AG04449 (cell line): Measurements from ENCODE around the gene GJD3.

Source experiments
- CTCF ChIA-PET: fragments of 350-600 bp; formaldehyde crosslinking; extraction: SDS; loops from one replicate; lab custom pipeline; 2021; ENCODE audit warnings: antibody characterized with exemption; lab: Yijun Ruan, JAX
- POLR2A ChIA-PET: fragments of 400-600, 350-600 bp; formaldehyde crosslinking; extraction: SDS; loops from one replicate; lab custom pipeline; 2020; ENCODE audit warnings: antibody characterized with exemption, inconsistent platforms; lab: Yijun Ruan, JAX
- DNase-seq: peaks from one replicate; pipeline ENCODE4 v3.0.0-alpha.2; 2010; ENCODE audit warnings: low read depth, low spot score
- H3K4me3 ChIP-seq: 2 replicates; pipeline ENCODE4 v1.5.1; 2011; ENCODE audit warnings: low read depth, mild to moderate bottlenecking, control low read depth, low read length
- TF ChIP-seq, protein P1 (sequence below): IDR thresholded peaks from one replicate; pipeline ENCODE4 v1.5.1; 2011; ENCODE audit warnings: mild to moderate bottlenecking, moderate library complexity, low read length, control low read depth, inconsistent platforms; ENCODE audit not compliant: insufficient read depth; ENCODE audit errors: missing control alignments

The GJD3 gene

DNA sequence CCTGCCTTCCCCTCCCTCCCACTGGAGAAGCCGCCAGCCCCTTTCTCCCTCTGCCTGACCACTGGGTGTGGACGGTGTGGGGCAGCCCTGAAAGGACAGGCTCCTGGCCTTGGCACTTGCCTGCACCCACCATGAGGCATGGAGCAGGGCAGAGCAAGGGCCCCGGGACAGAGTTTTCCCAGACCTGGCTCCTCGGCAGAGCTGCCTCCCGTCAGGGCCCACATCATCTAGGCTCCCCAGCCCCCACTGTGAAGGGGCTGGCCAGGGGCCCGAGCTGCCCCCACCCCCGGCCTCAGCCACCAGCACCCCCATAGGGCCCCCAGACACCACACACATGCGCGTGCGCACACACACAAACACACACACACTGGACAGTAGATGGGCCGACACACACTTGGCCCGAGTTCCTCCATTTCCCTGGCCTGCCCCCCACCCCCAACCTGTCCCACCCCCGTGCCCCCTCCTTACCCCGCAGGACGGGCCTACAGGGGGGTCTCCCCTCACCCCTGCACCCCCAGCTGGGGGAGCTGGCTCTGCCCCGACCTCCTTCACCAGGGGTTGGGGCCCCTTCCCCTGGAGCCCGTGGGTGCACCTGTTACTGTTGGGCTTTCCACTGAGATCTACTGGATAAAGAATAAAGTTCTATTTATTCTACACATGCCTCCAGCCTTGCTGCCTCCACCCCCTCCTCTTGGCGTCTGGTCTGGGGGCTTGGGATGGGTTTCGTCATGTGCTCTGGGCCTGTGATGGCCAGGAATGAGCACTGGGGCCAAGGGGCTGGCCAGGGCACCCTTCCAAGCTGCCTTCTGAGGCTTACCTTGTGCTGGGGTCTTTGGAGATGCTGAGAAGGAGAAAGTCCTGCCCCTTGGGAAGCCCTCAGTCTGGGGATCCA is 7.3 kb downstream of the GJD3 start:
- CTCF ChIA-PET, result interaction anchor here (0.7 to 23.6 kb wide), 16 partner anchors 9 to 1309 kb away, joined by 3 to 649 read pairs (median 12); partner anchors contain the start of genes RARA and TOP2A
- TF ChIP-seq, protein P1, sequence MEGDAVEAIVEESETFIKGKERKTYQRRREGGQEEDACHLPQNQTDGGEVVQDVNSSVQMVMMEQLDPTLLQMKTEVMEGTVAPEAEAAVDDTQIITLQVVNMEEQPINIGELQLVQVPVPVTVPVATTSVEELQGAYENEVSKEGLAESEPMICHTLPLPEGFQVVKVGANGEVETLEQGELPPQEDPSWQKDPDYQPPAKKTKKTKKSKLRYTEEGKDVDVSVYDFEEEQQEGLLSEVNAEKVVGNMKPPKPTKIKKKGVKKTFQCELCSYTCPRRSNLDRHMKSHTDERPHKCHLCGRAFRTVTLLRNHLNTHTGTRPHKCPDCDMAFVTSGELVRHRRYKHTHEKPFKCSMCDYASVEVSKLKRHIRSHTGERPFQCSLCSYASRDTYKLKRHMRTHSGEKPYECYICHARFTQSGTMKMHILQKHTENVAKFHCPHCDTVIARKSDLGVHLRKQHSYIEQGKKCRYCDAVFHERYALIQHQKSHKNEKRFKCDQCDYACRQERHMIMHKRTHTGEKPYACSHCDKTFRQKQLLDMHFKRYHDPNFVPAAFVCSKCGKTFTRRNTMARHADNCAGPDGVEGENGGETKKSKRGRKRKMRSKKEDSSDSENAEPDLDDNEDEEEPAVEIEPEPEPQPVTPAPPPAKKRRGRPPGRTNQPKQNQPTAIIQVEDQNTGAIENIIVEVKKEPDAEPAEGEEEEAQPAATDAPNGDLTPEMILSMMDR, result no peak

DNA sequence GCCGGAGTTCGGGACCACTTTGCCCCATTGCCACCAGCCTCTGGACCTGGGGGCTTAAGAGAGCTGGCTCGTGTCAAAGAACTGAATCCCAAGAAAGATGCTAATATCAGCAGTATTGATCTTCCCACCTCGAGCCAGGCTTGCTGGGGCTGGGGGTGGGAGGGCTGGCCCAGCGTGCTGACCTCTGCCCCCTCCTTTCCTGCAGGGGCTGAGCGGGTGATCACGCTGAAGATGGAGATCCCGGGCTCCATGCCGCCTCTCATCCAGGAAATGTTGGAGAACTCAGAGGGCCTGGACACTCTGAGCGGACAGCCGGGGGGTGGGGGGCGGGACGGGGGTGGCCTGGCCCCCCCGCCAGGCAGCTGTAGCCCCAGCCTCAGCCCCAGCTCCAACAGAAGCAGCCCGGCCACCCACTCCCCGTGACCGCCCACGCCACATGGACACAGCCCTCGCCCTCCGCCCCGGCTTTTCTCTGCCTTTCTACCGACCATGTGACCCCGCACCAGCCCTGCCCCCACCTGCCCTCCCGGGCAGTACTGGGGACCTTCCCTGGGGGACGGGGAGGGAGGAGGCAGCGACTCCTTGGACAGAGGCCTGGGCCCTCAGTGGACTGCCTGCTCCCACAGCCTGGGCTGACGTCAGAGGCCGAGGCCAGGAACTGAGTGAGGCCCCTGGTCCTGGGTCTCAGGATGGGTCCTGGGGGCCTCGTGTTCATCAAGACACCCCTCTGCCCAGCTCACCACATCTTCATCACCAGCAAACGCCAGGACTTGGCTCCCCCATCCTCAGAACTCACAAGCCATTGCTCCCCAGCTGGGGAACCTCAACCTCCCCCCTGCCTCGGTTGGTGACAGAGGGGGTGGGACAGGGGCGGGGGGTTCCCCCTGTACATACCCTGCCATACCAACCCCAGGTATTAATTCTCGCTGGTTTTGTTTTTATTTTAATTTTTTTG is 8.5 kb downstream of the GJD3 start:
- H3K4me3 ChIP-seq, result no peak overlapping the region
- no peak for DNase-seq
- ChIA-PET CTCF (interaction anchor here (0.6 to 23.6 kb wide), 19 partner anchors 8 to 1310 kb away, joined by 3 to 649 read pairs (median 12); partner anchors contain the start of genes GJD3, RARA and TOP2A), POLR2A (no interaction called here)
- TF ChIP-seq, protein P1, result no peak

More for the DNA sequence above, 7.3 kb downstream of the GJD3 start:
- H3K4me3 ChIP-seq, result no peak overlapping the region
- DNase-seq, result no peak
- POLR2A ChIA-PET, result interaction anchor here (1.2 kb wide), 1 partner anchor 50 kb away, joined by 4 read pairs; no protein-coding TSS in a partner anchor

DNA sequence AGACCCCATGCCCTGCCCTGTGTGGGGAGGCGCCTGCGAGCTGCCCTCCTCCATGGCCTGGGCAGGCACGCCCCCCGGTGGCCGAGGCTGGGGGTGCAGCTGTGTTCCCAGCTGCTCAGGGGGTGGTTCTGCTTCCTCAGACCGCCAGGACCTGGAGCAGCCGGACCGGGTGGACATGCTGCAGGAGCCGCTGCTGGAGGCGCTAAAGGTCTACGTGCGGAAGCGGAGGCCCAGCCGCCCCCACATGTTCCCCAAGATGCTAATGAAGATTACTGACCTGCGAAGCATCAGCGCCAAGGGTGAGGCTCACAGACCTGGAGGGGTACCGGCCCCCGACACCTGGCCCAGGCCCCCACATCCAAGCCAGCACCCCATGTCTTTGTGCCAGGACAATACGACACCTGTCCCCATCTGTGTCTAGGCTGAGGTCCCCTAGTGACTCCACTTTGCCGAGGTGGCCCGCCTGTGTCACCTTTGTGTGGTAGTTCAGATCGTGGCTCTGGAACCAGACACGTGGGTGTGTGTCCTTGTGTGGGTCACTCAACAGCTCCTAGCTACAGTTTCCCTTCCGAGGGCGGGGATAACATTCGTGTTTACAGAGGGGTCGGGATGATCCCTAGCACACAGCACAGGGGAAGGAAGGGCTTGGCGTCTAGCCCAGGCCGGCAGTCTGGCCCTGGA is 9.3 kb downstream of the GJD3 start:
- TF ChIP-seq, protein P1, result peak; percentile 98
- ChIA-PET CTCF (interaction anchor here (0.6 to 23.6 kb wide), 33 partner anchors 8 to 291 kb away, joined by 3 to 649 read pairs (median 5); partner anchors contain the start of genes CDC6, GJD3, RARA and TOP2A), POLR2A (interaction anchor here (0.7 to 1.0 kb wide), 2 partner anchors 10 to 51 kb away, joined by 3 to 5 read pairs; no protein-coding TSS in a partner anchor)
- no peak overlapping the region for H3K4me3 ChIP-seq
- DNase-seq, result no peak

DNA sequence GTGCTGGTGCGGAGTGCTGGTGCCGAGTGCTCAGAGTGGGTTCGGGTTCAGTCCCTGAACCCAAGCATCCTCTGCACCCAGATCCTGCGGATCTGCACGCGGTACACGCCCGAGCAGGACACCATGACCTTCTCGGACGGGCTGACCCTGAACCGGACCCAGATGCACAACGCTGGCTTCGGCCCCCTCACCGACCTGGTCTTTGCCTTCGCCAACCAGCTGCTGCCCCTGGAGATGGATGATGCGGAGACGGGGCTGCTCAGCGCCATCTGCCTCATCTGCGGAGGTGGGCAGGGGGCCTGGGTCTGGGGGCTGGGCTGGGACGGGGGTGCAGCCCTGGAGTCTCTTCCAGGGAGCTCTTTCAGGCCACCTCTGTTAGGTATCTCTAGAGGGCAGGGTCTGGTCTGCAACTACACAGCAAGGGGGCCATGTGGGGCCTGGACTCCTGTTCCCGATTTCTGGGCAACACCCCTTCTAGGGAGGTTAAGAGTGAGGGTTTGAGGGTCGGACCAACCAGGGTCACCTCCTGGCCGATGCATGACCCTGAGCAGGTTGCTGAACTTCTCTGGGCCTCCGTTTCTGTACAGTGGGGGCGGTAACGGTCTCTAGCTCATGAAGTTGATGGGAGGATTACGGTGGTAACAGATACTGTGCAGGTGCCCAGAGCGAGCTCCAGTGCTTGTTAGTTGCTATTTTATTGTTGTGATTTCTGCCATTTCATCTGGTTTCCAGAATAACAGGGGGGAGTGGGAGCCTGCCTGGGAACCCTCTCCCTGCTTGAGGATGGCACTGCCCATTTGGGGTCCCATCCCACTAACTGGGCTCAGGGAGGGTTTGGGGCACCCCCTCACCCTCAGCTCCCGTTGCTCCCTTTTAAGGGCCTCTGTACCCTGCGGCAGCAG is 10.1 kb downstream of the GJD3 start:
- no peak for DNase-seq
- TF ChIP-seq, protein P1, result no peak
- ChIA-PET CTCF (interaction anchor here (0.7 to 23.6 kb wide), 33 partner anchors 9 to 292 kb away, joined by 3 to 649 read pairs (median 5); partner anchors contain the start of genes CDC6, GJD3, RARA and TOP2A), POLR2A (interaction anchor here (0.7 to 1.0 kb wide), 2 partner anchors 9 to 51 kb away, joined by 3 to 5 read pairs; no protein-coding TSS in a partner anchor)
- H3K4me3 ChIP-seq, result no peak overlapping the region
